Measurements from ENCODE around the gene GART.

DNA sequence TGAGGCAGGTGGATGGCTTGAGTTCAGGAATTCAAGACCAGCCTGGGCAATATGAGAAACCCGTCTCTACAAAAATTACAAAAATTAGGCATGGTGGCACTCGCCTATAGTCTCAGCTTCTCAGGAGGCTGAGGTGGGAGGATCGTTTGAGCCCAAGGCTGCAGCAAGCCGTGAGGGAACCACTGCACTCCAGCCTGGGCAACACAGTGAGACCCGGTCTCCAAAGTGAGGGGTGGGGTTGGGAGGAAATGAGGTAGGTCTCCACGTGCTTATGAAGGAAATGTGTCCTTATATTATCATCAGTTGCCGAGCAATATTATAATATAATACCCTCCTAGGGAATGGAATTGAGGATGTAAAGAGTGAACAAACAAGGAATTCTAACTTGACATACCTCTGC lies 64.9 kb downstream of the GART start:
- TF ChIP-seq MYC (IDR thresholded peaks at IDR 0.05; ENCODE audit: low read depth, low read length) (no peak), EZH2 (IDR thresholded peaks at IDR 0.05; ENCODE audit: borderline replicate concordance, low read depth, low read length, severe bottlenecking) (no peak), POLR2A (IDR thresholded peaks at IDR 0.05; ENCODE audit: low read depth, low read length) (no peak), CTCF (IDR thresholded peaks at IDR 0.05; ENCODE audit: extremely low read depth in 1 of 2, insufficient read depth in 1 of 2, low read depth in 1 of 2, low read length in 2 of 2) (no peak), GATA2 (IDR thresholded peaks at IDR 0.05; ENCODE audit: insufficient read depth, insufficient read length, low read depth, low read length) (no peak), JUN (IDR thresholded peaks at IDR 0.05; ENCODE audit: borderline replicate concordance, insufficient read depth, insufficient read length, low read depth) (no peak), POLR2AphosphoS5 (IDR thresholded peaks at IDR 0.05; ENCODE audit: insufficient read depth, low read depth, low read length) (no peak), FOS (IDR thresholded peaks at IDR 0.05; ENCODE audit: borderline replicate concordance, insufficient read depth, low read length) (no peak)
- TF ChIP-seq, protein P1, sequence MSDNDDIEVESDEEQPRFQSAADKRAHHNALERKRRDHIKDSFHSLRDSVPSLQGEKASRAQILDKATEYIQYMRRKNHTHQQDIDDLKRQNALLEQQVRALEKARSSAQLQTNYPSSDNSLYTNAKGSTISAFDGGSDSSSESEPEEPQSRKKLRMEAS (IDR thresholded peaks at IDR 0.05; ENCODE audit: insufficient read depth, insufficient read length) = no peak

Data from endothelial cell of umbilical vein (primary cell).